Activated T-helper 2 cell treated with anti-CD3 and anti-CD28 coated beads, Interferon-gamma antibody, Interleukin-2, Interleukin-4, amounts not matched to agents 10 μg/mL and 5 μg/mL and 100 μg/mL, durations not matched to agents 14 hours and 24 hours and 36 hours (primary cell): ENCODE data around the gene ZNF532. TPM values are rescaled to one million over a fixed set of nuclear protein-coding genes. Genes with fewer than 3 reads are reported as not detected.

Experiments
- DNase-seq: peaks from one replicate; pipeline ENCODE4 v3.0.0; 2021; ENCODE audit warnings: low spot score
- H3K27ac Mint-ChIP-seq: one replicate; pipeline ENCODE4 v1.8.0; 2021; ENCODE audit warnings: mixed read lengths
- H3K27me3 Mint-ChIP-seq: one replicate; pipeline ENCODE4 v1.8.0; 2021; ENCODE audit warnings: low read depth, mixed read lengths
- H3K36me3 Mint-ChIP-seq: one replicate; pipeline ENCODE4 v1.8.0; 2021; ENCODE audit warnings: low read depth, mixed read lengths
- H3K4me1 Mint-ChIP-seq: one replicate; pipeline ENCODE4 v1.8.0; 2021; ENCODE audit warnings: low read depth, mixed read lengths
- H3K4me3 Mint-ChIP-seq: one replicate; pipeline ENCODE4 v1.8.0; 2021; ENCODE audit warnings: low read depth, mild to moderate bottlenecking, moderate library complexity, mixed read lengths
- H3K9me3 Mint-ChIP-seq: one replicate; pipeline ENCODE4 v1.8.0; 2021; ENCODE audit warnings: mixed read lengths
- intact Hi-C: fragments of 100-400 bp; cut with micrococcal nuclease; formaldehyde crosslinking; loops from one replicate; pipeline ENCODE4 v1.15.1; 2023
- total RNA-seq: library from RNA; stranded (reverse); gene quantifications from 2 replicates; pipeline ENCODE4 v1.2.3, GENCODE V29; 2022

Gene ZNF532
- total RNA-seq, 1 donor from 2014 or later, result 4.3 TPM

GRCh38 chr18:58886431-58886830 is 21.8 kb downstream of the ZNF532 start:
- peaks cover 21% of the 10 kb centered on the region for H3K27me3 Mint-ChIP-seq
- intact Hi-C loops, result no loop called here
- no peak overlapping the region for H3K4me3 Mint-ChIP-seq
- peaks cover 14% of the 10 kb centered on the region for H3K4me1 Mint-ChIP-seq
- no peak for DNase-seq
- H3K9me3 Mint-ChIP-seq, result no peaks in the 10 kb centered on the region
- no peak overlapping the region for H3K27ac Mint-ChIP-seq
- H3K36me3 Mint-ChIP-seq, result no peaks in the 10 kb centered on the region

- Mint-ChIP-seq H3K27me3 (peaks cover 21% of the 10 kb centered on the region), H3K4me3 (no peak overlapping the region), H3K9me3 (no peaks in the 10 kb centered on the region), H3K36me3 (no peaks in the 10 kb centered on the region), H3K4me1 (peaks cover 16% of the 10 kb centered on the region), H3K27ac (no peak overlapping the region)
- DNase-seq, result no peak
- intact Hi-C loops, result no loop called here
These were observed 22.4 kb downstream of the ZNF532 start for GRCh38 chr18:58886864-58887612.

- intact Hi-C loops, result no loop called here
- DNase-seq, result no peak
- H3K27ac Mint-ChIP-seq, result no peak overlapping the region
These were observed 22.9 kb downstream of the ZNF532 start for GRCh38 chr18:58887613-58887963.

DNA sequence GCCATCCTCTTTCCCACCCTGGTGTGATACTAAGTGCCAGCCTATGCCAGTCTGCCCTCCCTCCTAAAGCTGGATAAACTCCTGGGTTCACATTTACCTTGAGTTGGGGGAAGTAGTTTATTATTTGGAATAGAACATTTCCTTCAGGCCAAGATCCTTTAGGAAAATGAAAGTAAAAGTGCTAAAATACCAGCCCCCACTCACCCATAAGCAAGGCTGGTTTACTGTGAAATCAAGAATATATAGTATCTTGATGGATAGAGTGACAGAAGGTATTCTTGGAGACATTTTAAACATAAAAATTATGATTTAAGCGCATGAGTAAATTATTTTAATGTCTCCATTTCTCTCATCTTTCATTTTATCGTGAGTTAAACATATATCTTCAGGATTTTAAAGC is 27.1 kb downstream of the ZNF532 start:
- Mint-ChIP-seq H3K27ac (no peak overlapping the region), H3K9me3 (no peaks in the 10 kb centered on the region), H3K36me3 (no peaks in the 10 kb centered on the region), H3K27me3 (peaks cover 10% of the 10 kb centered on the region), H3K4me3 (no peak overlapping the region), H3K4me1 (peaks cover 23% of the 10 kb centered on the region)
- intact Hi-C loops, result no loop called here
- DNase-seq, result no peak

More at GRCh38 chr18:58887613-58887963, 22.9 kb downstream of the ZNF532 start:
- Mint-ChIP-seq H3K4me3 (no peak overlapping the region), H3K9me3 (no peaks in the 10 kb centered on the region), H3K27me3 (peaks cover 19% of the 10 kb centered on the region), H3K36me3 (no peaks in the 10 kb centered on the region), H3K4me1 (peaks cover 16% of the 10 kb centered on the region)

GRCh38 chr18:58892488-58892887 is 27.8 kb downstream of the ZNF532 start:
- intact Hi-C loops, result no loop called here
- H3K4me3 Mint-ChIP-seq, result no peak overlapping the region
- no peaks in the 10 kb centered on the region for H3K9me3 Mint-ChIP-seq
- peaks cover 16% of the 10 kb centered on the region for H3K4me1 Mint-ChIP-seq
- no peak overlapping the region for H3K27ac Mint-ChIP-seq
- H3K36me3 Mint-ChIP-seq, result no peaks in the 10 kb centered on the region
- H3K27me3 Mint-ChIP-seq, result peaks cover 3% of the 10 kb centered on the region
- DNase-seq, result no peak

- no peak overlapping the region for H3K4me3 Mint-ChIP-seq
- peaks cover 2% of the 10 kb centered on the region for H3K27me3 Mint-ChIP-seq
- no peaks in the 10 kb centered on the region for H3K9me3 Mint-ChIP-seq
- no peaks in the 10 kb centered on the region for H3K36me3 Mint-ChIP-seq
- DNase-seq, result no peak
- intact Hi-C loops, result no loop called here
- H3K4me1 Mint-ChIP-seq, result peaks cover 14% of the 10 kb centered on the region
- no peak overlapping the region for H3K27ac Mint-ChIP-seq
These were observed 28.9 kb downstream of the ZNF532 start for GRCh38 chr18:58893388-58894099.

- no peaks in the 10 kb centered on the region for H3K36me3 Mint-ChIP-seq
- H3K27me3 Mint-ChIP-seq, result no peaks in the 10 kb centered on the region
- H3K9me3 Mint-ChIP-seq, result no peaks in the 10 kb centered on the region
- H3K4me1 Mint-ChIP-seq, result peaks cover 12% of the 10 kb centered on the region
- no peak overlapping the region for H3K4me3 Mint-ChIP-seq
- DNase-seq, result no peak
- no peak overlapping the region for H3K27ac Mint-ChIP-seq
- intact Hi-C loops, result no loop called here
These were observed 30.3 kb downstream of the ZNF532 start for GRCh38 chr18:58894930-58895329.

- no peaks in the 10 kb centered on the region for H3K9me3 Mint-ChIP-seq
- H3K4me1 Mint-ChIP-seq, result peaks cover 12% of the 10 kb centered on the region
- H3K27me3 Mint-ChIP-seq, result no peaks in the 10 kb centered on the region
- intact Hi-C loops, result no loop called here
- no peak overlapping the region for H3K4me3 Mint-ChIP-seq
- no peak for DNase-seq
- no peak overlapping the region for H3K27ac Mint-ChIP-seq
- H3K36me3 Mint-ChIP-seq, result no peaks in the 10 kb centered on the region
These were observed 30.7 kb downstream of the ZNF532 start for GRCh38 chr18:58895385-58895784.

- Mint-ChIP-seq H3K4me1 (peaks cover 12% of the 10 kb centered on the region), H3K27ac (no peak overlapping the region), H3K4me3 (no peak overlapping the region), H3K9me3 (no peaks in the 10 kb centered on the region), H3K36me3 (no peaks in the 10 kb centered on the region), H3K27me3 (no peaks in the 10 kb centered on the region)
- intact Hi-C loops, result no loop called here
- DNase-seq, result no peak
These were observed 31.6 kb downstream of the ZNF532 start for GRCh38 chr18:58896268-58896667.

- H3K36me3 Mint-ChIP-seq, result no peaks in the 10 kb centered on the region
- no peak for DNase-seq
- H3K4me1 Mint-ChIP-seq, result peaks cover 10% of the 10 kb centered on the region
- no peak overlapping the region for H3K4me3 Mint-ChIP-seq
- H3K27me3 Mint-ChIP-seq, result no peaks in the 10 kb centered on the region
- no peak overlapping the region for H3K27ac Mint-ChIP-seq
- intact Hi-C loops, result no loop called here
- H3K9me3 Mint-ChIP-seq, result no peaks in the 10 kb centered on the region
These were observed 32.2 kb downstream of the ZNF532 start for GRCh38 chr18:58896734-58897508.

GRCh38 chr18:58898010-58898799 is 33.5 kb downstream of the ZNF532 start:
- H3K4me3 Mint-ChIP-seq, result no peak overlapping the region
- no peak for DNase-seq
- H3K4me1 Mint-ChIP-seq, result peaks cover 10% of the 10 kb centered on the region
- no peaks in the 10 kb centered on the region for H3K27me3 Mint-ChIP-seq
- H3K27ac Mint-ChIP-seq, result no peak overlapping the region
- intact Hi-C loops, result no loop called here
- H3K36me3 Mint-ChIP-seq, result no peaks in the 10 kb centered on the region
- no peaks in the 10 kb centered on the region for H3K9me3 Mint-ChIP-seq

DNA sequence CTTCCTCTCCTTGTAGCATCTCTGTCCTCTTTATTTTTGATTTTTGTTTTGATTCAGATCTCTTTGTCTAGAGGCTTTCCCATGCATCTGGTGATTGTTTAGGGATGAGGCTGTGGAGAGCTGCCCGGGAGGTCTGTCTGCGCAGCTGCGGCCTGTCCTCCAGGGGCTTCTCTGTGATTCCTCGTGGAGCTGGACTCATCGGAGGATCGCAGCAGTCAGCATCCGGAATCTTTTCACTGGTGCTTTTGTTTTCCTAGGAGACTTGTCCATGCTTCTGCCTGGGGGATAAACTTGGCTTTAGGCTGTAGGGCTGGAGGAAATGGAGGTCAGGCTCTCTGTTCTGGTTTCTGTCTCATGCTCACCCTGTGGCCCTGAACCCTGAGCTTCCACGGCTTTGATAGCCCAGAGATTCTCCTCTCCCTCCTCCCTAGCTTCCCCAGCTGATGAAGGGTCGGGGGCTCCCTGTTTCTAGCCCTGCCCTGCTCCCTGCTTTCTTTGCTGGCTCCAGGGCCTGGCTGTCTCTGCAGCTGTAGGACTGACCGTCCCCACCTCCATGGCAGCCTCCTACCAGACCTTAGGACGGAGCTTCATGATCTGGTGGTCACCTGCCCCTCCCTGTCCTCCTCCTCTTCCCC is 35.5 kb downstream of the ZNF532 start:
- Mint-ChIP-seq H3K36me3 (no peaks in the 10 kb centered on the region), H3K27me3 (no peaks in the 10 kb centered on the region), H3K9me3 (no peaks in the 10 kb centered on the region)

More for the DNA sequence above, 35.5 kb downstream of the ZNF532 start:
- intact Hi-C loops, result no loop called here
- H3K27ac Mint-ChIP-seq, result no peak overlapping the region
- H3K4me1 Mint-ChIP-seq, result peaks cover 6% of the 10 kb centered on the region
- no peak for DNase-seq
- H3K4me3 Mint-ChIP-seq, result no peak overlapping the region
